ENCODE results near the gene CEPT1.

CEPT1 gene

DNA sequence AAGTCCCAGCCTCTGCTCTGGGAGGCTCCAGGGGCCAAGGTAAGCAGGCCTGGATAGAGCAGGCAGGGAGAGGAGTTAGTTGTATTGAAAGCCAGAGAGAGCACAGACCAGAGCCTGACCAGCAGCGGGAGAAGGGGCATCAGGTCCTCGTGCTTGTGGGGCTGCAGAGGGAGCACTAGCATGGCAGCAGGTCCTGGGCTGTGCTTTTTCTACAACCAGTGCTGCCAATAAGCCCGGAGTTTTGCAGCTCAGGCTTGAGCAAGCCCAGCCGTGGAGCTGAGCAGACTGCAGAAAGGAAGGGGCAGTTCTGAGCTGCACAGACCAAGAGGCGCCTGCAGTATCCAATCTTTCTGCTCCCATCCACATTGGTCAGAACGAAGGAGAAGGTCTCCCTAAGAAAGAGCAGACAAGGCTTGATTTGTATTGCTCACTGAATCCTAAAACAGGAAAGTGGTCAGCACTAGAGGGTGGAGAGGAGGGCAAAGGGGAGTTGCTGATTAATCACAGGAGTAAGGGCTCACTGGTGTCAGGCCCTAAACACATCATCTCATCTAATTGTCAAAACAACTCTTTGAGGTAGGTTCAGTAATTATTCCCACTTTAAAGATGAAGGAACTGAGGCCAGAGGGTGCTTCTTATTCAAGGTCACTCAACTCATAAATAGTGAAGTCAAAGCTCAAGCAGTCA, 57.7 kb downstream of the CEPT1 start:
- TF ChIP-seq, protein P1, sequence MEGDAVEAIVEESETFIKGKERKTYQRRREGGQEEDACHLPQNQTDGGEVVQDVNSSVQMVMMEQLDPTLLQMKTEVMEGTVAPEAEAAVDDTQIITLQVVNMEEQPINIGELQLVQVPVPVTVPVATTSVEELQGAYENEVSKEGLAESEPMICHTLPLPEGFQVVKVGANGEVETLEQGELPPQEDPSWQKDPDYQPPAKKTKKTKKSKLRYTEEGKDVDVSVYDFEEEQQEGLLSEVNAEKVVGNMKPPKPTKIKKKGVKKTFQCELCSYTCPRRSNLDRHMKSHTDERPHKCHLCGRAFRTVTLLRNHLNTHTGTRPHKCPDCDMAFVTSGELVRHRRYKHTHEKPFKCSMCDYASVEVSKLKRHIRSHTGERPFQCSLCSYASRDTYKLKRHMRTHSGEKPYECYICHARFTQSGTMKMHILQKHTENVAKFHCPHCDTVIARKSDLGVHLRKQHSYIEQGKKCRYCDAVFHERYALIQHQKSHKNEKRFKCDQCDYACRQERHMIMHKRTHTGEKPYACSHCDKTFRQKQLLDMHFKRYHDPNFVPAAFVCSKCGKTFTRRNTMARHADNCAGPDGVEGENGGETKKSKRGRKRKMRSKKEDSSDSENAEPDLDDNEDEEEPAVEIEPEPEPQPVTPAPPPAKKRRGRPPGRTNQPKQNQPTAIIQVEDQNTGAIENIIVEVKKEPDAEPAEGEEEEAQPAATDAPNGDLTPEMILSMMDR (IDR thresholded peaks at IDR 0.05), result no peak

DNA sequence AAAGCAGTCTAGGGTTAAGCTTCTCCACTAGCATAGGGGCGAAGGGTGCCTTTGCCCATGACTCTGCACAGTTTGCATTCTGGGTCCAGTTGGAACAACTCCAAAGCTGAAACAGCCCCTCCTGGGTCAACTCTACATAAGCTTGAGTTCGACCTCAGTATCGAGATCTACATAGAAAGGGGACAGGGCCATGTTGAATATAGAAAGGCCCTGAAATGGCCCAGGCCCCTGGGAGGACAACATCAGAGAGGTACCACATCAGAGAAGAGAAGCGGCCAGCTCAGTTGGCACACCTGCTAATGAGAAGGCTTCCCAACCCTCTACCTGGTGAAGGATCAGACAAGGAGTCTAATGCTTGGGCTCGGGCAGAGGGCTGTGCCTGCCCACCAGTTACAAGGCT, 58.8 kb downstream of the CEPT1 start:
- TF ChIP-seq, protein P1 (IDR thresholded peaks at IDR 0.05), result no peak

DNA sequence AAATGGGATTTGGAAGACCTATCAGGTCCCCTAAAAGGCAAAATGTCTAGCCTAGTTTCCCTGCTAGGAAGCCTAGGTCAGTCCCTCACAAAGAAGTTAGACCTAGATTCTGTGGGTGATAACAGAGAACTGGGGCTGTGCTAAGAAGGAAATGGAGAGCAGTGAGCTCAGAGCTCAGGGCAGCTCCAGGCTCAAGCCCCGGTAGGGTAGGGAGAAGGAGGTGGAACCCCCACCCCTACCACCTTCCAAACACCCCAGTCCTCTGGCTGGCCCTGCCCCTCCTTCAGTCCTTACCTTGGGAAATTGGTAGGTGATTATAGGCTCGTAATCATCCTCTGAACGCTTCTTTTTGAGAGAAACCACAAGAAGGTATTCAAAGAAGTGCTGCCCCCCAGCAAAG, 59.3 kb downstream of the CEPT1 start:
- TF ChIP-seq, protein P1 (IDR thresholded peaks at IDR 0.05), result no peak

DNA sequence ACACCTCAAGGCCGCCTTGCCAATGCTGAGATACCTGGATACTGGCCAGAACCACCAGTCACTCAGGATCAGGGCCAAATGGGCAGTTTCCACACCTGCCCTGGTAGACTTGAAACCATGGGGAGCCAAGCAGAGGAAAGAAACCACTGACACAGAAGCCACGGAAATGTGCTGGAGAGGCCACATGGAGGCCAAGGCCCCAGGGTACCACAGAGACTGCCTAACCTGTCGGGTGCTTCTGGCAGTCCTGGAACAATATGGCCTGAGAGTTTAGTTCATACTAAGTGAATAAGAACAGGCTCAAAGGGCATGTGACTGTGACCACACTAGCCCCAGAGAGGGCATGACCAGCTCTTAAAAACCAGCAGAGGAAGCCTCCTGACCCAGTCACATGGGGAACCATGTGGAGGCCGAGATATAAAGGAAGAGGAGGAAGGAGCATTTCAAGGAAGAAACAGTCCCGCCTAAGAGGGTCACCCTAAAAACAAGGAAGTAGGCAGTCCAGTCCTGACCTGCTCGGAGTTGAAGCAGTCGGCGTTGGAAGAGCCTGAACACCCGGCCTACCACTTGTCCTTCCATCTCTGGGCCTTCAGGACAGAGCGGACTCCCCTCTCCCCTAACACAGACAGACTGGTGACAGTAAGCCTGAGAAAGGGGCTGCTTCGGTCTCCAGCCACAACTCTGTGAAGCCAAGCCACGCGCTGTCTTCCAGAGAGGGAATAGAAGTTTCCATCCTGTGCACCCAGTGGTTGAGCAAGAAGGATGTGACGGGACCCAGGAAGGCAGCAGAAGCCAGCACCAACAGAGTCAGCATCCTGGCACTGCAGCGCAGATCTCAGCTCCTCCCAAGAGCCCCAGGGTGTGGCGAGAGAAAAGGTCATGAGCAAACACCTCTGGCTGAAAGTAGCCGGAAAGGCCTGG, 60.1 kb downstream of the CEPT1 start, which contains the start of gene DENND2D:
Gene DENND2D, minus strand, starts transcription at position 766 of the 921 bp plus-strand sequence. Its CDS starts 187 bp downstream, at position 579.
- TF ChIP-seq, protein P1 (IDR thresholded peaks at IDR 0.05), result no peak

DNA sequence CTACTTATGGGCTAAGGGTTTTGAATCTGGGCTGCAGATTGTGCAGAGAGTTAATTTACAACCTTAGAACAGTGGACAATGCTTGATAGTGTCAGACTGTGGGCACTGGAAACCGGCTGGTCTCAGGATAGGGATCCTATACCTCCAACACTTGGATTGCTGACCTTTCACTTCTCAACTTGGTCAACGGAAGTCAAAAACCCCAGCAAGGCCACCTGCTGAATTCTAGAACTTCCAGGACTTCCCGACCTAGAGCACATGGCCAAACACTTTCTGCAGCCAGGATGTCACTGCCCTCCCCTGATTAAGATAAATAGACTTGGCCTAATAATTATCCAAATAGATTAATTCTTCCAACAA, 60.8 kb downstream of the CEPT1 start:
- TF ChIP-seq, protein P1 (IDR thresholded peaks at IDR 0.05), result no peak

DNA sequence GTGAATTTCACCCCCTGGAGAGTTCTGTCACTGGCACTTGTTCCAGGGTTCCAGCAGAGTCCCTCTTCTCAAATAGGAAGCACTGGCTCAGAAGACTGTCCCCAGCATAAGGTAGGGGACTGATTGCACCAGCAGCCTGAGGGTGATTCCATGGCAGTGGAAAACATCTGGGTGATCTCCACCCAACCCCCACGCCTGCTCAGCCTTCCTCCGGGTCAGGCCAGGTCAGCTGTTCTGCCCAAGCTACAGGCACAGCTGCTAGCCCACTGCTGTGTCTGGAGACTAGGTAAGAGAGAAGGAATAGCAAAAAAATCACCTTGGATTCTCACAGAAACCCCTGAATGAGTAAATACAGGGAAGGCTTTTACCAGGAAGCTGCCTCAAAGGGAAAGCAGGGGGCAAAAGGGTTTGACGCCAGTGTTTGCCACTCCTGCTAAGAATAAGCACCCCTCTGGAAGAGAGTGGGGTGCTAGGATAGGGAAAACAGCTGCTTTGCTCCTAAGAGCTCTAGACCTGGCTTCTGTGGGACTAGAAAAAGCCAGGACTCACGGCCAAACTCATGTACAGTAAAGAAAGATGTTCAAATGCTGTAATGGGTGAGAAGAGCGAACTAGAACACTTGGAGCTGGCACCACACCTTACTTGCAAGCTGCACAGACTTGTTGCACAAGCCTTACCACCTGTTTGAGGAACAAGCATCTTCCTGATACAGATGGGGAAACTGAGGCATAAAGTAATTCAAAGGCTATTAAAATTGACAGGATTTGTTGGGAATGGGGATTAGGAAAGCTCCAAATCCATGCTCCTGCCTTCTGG, 61.5 kb downstream of the CEPT1 start:
- TF ChIP-seq, protein P1 (IDR thresholded peaks at IDR 0.05), result no peak

DNA sequence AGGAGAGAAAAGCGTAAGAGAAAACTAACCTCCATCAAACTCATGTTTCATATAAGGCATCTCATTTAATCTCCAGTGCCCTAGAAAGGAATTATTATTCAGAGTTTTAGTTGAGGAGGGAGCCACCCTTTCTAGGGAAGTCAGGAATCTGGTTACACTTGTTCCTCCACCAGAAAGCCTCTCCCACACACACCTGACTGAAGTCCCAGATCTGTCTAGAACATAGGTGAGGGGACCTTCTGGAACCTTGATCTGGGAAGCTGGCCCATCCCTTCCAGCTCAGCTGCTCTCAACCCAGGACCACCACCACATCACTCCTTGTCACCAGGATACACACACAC, 62.3 kb downstream of the CEPT1 start:
- TF ChIP-seq, protein P1 (IDR thresholded peaks at IDR 0.05), result no peak

Measured in LNCAP (cell line).